ENCODE measurements around the gene SPSB2. TPM values are rescaled to one million over a fixed set of nuclear protein-coding genes. Genes with fewer than 3 reads are reported as not detected.

The SPSB2 gene
- total RNA-seq, 1 experiment from 2014 or later, result 11.6 TPM

DNA sequence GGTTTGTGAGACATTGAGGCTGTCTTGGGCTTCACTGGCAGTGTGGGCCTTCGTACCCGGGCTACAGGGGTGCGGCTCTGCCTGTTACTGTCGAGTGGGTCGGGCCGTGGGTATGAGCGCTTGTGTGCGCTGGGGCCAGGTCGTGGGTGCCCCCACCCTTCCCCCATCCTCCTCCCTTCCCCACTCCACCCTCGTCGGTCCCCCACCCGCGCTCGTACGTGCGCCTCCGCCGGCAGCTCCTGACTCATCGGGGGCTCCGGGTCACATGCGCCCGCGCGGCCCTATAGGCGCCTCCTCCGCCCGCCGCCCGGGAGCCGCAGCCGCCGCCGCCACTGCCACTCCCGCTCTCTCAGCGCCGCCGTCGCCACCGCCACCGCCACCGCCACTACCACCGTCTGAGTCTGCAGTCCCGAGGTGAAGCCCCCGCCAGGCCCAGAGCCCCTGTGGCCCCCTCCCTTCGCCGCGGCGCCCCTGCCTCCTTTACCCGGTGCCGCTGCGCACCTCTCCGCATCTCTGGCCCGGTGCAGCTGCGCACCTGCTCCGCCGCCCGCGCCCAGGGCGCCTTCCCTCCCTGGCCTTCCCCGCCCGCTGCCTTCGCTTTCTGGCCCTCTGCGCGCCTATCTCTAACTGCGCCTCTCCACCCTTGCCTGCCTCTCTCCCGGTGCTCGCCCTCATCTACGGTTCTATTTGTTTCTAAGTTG is 41.3 kb upstream of the SPSB2 start, which contains the start of gene ENO2:
Gene ENO2, plus strand, starts transcription at position 335 of the 701 bp plus-strand sequence. CDS start 1,253 bp downstream, outside the sequence.
- in situ Hi-C loops (cut with HindIII; ENCODE audit: low pct_unique_long_range_greater_than_20kb, low sequenced_read_pairs) (no loop called here), intact Hi-C loops (cut with micrococcal nuclease; ENCODE audit: unreplicated experiment) (no loop called here)
- DNase-seq (ENCODE audit: low read depth, low spot score) (no peak), ATAC-seq (peak; percentile 88)
- ChIA-PET CTCF (interaction anchor here (0.6 to 0.8 kb wide), 2 partner anchors 11 to 26 kb away, joined by 4 to 7 read pairs; no protein-coding TSS in a partner anchor), POLR2A (interaction anchor here (0.5 kb wide), 1 partner anchor 9 kb away, joined by 3 read pairs; no protein-coding TSS in a partner anchor)
- TF ChIP-seq POLR2AphosphoS5 (IDR thresholded peaks at IDR 0.05; ENCODE audit: low read depth, low read length), result no peak
- no peak for TF ChIP-seq SIN3A (IDR thresholded peaks at IDR 0.05; ENCODE audit: borderline replicate concordance, insufficient read depth, low read depth, low read length)
- TF ChIP-seq TCF7L2 (IDR thresholded peaks at IDR 0.05; ENCODE audit: low read depth, low read length), result no peak
- no peak for TF ChIP-seq REST (IDR thresholded peaks at IDR 0.05; ENCODE audit: insufficient read depth in 1 of 2, low read depth in 2 of 2, low read length in 1 of 2)
- TF ChIP-seq CTCF (IDR thresholded peaks at IDR 0.05), result no peak
- Histone ChIP-seq H3K36me3 (ENCODE audit: control insufficient read depth, insufficient read depth, low read length) (no peaks in the 10 kb centered on the region; the same call in 1 of the 2 replicates), H3K4me3 (ENCODE audit: low read depth in 2 of 2, low read length in 2 of 2) (peak within 1 kb of the TSS; percentile 43 to 69), H3K4me1 (ENCODE audit: control insufficient read depth, insufficient read depth, low read length) (peaks cover 4% of the 10 kb centered on the region; the same call in 1 of the 2 replicates), H3K27me3 (ENCODE audit: control insufficient read depth, insufficient read depth, low read length) (no peaks in the 10 kb centered on the region), H3K27ac (ENCODE audit: low read length) (peak within 1 kb of the TSS; percentile 65), H3K9me3 (ENCODE audit: control insufficient read depth, insufficient read depth, low read depth, low read length) (no peaks in the 10 kb centered on the region)
- no TSS peak for BruUV-seq (replicated peaks)

DNA sequence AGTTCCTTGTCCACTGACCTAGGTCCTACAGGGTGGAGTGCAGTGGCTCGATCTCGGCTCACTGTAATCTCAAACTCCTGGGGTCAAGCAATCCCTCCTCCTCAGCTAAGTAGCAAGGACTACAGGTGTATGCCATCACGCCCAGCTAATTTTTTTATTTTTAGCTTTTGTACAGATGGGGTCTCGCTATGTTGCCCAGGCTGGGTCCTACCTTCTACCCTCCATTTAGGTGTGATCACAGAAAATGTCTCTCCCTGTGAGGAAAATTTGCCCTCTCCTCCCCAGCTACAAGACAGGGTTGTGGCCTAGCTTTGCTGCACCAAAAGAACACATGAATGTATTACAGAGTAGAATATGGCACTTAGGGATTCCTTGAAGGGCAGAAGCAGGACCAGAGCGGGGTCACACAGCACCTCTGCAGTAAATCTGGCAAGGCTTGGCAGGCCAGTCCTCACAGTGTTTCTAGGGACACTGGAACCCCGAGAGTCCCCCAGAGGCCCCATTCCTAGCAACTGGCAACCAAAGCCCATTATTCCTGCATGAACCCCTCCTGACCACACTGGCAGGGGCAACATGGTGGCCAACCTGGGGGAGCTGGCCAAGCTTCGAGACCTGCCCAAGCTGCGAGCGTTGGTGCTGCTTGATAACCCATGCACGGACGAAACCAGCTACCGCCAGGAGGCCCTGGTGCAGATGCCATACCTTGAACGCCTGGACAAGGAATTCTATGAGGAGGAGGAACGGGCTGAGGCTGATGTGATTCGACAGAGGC is 39.2 kb upstream of the SPSB2 start:
- H3K4me1 ChIP-seq (ENCODE audit: control insufficient read depth, insufficient read depth, low read length), result peaks cover 4% of the 10 kb centered on the region; the same call in 1 of the 2 replicates

More for the DNA sequence above, 39.2 kb upstream of the SPSB2 start:
- POLR2A ChIA-PET, result no interaction called here
- no peaks in the 10 kb centered on the region for H3K27me3 ChIP-seq (ENCODE audit: control insufficient read depth, insufficient read depth, low read length)
- no peaks in the 10 kb centered on the region for H3K9me3 ChIP-seq (ENCODE audit: control insufficient read depth, insufficient read depth, low read depth, low read length)
- no peak overlapping the region for H3K4me3 ChIP-seq (ENCODE audit: low read depth in 2 of 2, low read length in 2 of 2)
- in situ Hi-C loops (cut with HindIII; ENCODE audit: low pct_unique_long_range_greater_than_20kb, low sequenced_read_pairs), result no loop called here
- no TSS peak for BruUV-seq (replicated peaks)
- DNase-seq (ENCODE audit: low read depth, low spot score) (no peak), ATAC-seq (no peak)
- no peak for TF ChIP-seq REST (IDR thresholded peaks at IDR 0.05; ENCODE audit: insufficient read depth in 1 of 2, low read depth in 2 of 2, low read length in 1 of 2)
- no peak for TF ChIP-seq SIN3A (IDR thresholded peaks at IDR 0.05; ENCODE audit: borderline replicate concordance, insufficient read depth, low read depth, low read length)
- TF ChIP-seq POLR2AphosphoS5 (IDR thresholded peaks at IDR 0.05; ENCODE audit: low read depth, low read length), result no peak
- TF ChIP-seq CTCF (IDR thresholded peaks at IDR 0.05), result no peak
- no peak for TF ChIP-seq TCF7L2 (IDR thresholded peaks at IDR 0.05; ENCODE audit: low read depth, low read length)
- no peaks in the 10 kb centered on the region; the same call in 1 of the 2 replicates for H3K36me3 ChIP-seq (ENCODE audit: control insufficient read depth, insufficient read depth, low read length)
- CTCF ChIA-PET, result interaction anchor here (0.7 to 1.0 kb wide), 2 partner anchors 13 to 194 kb away, joined by 3 read pairs; no protein-coding TSS in a partner anchor
- no peak overlapping the region for H3K27ac ChIP-seq (ENCODE audit: low read length)
- intact Hi-C loops (cut with micrococcal nuclease; ENCODE audit: unreplicated experiment), result no loop called here

Measured in Panc1 (cell line).